Measurements from ENCODE around the gene FUT2.

FUT2 gene

DNA sequence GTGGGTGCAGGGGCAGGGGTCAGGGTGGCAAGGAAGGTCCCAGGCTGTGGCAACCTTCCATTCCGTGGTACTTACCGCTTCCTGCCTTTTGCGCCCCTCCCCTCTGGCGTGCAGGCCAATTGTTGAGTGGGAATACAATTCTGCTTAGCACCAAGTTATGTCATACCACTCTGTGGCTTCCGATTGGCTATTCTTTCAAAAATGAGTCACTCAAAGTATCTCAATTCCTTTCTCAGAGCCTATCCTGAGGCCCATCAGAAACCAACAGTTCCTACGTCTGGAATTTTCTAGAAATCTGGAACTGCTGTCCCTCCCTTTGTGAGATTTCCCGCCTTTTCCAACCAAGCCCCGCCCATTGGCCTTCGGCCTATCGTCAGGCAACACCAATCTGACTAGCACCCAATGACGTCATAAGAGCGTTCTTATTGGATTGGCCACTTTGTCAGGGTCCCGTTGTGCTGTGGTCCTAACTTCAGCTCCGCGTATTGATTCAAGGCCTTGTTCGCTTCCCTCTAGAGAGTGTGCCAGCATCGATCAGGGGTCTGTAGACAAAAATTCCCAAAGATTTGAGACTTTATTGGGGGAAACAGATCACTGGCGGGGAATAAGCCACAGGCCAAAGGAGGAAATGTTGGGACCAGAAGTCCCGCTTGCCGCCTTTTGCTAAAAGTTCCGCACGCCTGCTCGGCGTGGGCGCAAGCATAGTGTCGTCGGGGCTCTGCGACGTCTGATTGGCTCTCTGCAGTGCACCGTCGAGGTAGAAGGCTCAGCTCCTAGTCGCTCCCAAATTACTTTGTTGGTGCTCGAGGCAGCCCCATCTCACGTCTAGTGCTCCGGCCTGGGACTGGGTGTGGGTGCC is 34.7 kb upstream of the FUT2 start:
- in situ Hi-C loops (cut with HindIII; ENCODE audit: low pct_unique_long_range_greater_than_20kb, low sequenced_read_pairs), result no loop called here
- no peak for TF ChIP-seq JUND (IDR thresholded peaks at IDR 0.05; ENCODE audit: low read depth)

DNA sequence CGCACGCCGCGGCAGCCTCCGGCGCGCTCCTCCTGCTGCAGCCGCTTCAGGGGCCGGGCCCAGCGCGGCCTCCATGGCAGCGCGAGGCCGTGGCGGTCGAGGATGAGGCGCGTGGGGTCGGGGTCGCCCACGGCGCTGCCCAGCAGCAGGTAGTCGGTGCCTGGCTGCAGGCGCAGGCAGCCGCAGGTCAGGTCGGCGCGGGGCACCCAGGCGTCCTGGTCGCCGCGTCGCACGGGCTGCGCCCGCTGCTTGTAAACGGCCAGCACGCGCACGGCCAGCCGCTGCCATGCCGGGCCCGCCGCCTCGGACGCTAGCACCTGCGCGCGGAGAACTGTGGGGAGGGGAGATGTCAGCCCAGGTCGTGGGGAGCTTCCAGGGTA is 34.1 kb upstream of the FUT2 start:
- in situ Hi-C loops (cut with HindIII; ENCODE audit: low pct_unique_long_range_greater_than_20kb, low sequenced_read_pairs), result no loop called here

More for the DNA sequence above, 34.7 kb upstream of the FUT2 start:
- DNase-seq (ENCODE audit: low read depth in 1 of 2, low spot score in 1 of 2), result peak; percentile 89 to 91

GRCh38 chr19:48663667-48664066 is 32.1 kb upstream of the FUT2 start:
- no peak for TF ChIP-seq JUND (IDR thresholded peaks at IDR 0.05; ENCODE audit: low read depth)
- DNase-seq (ENCODE audit: low read depth in 1 of 2, low spot score in 1 of 2), result no peak
- in situ Hi-C loops (cut with HindIII; ENCODE audit: low pct_unique_long_range_greater_than_20kb, low sequenced_read_pairs), result no loop called here

More for the DNA sequence above, 34.1 kb upstream of the FUT2 start:
- DNase-seq (ENCODE audit: low read depth in 1 of 2, low spot score in 1 of 2), result no peak
- TF ChIP-seq JUND (IDR thresholded peaks at IDR 0.05; ENCODE audit: low read depth), result no peak

DNA sequence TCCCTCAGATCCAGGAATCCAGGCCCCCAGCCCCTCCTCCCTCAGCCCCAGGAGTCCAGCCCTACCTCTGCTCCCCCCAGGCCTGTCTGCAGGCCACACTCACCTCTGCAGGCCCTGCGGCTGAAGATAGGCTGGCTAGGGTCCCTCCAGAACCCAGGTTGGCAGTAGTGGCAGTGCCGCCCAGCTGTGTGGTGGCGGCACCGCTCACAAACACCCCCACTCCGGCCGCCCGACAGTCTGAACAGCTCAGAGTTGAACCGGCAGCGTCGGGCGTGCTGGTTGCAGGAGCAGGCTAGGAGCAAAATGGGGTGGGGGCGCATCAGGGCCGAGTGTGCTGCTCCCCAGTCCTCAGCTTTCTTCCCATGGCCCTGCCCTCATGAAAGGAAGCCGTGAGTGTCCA is 31.3 kb upstream of the FUT2 start:
- DNase-seq (ENCODE audit: low read depth in 1 of 2, low spot score in 1 of 2), result no peak
- in situ Hi-C loops (cut with HindIII; ENCODE audit: low pct_unique_long_range_greater_than_20kb, low sequenced_read_pairs), result no loop called here
- no peak for TF ChIP-seq JUND (IDR thresholded peaks at IDR 0.05; ENCODE audit: low read depth)

DNA sequence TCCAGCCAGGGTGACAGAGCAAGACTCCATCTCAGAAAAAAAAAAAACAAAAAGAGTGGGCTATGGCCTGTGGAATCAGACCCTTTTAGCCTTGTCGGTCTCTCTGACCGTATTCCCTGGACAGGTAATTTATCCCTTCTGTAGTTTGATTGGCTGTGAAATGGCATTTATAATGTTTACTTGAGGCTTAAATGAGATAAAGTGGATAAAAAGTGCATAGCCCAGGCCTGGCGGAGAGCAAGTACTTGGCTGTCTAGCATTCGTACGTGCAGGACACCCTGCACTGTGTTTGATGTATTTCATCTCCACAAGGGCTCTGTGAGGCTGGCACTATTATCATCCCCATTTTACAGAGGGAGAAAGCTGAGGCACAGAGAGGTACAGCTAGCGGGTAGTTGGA is 30.0 kb upstream of the FUT2 start:
- in situ Hi-C loops (cut with HindIII; ENCODE audit: low pct_unique_long_range_greater_than_20kb, low sequenced_read_pairs), result no loop called here
- peak; percentile 43 for DNase-seq (ENCODE audit: low read depth in 1 of 2, low spot score in 1 of 2)
- no peak for TF ChIP-seq JUND (IDR thresholded peaks at IDR 0.05; ENCODE audit: low read depth)

DNA sequence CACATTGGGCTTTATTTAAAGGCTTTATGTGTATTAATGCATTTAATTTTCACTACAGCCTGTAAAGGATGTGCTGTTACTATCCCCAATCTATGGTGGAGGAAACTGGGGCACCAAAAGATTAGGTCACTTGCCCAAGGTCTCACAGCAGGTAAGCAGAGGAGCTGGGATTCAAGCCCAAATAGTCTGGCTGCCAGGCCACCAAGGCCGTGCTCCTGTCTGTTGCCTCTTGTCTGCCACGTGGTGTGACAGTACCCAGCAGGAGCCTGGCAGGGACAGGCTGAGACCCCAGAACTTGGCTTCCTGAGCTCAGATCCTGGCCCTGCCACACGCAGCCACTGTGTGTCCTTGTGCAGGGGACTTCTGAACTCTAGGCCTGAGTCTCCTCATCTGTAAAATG is 27.4 kb upstream of the FUT2 start:
- in situ Hi-C loops (cut with HindIII; ENCODE audit: low pct_unique_long_range_greater_than_20kb, low sequenced_read_pairs), result no loop called here
- DNase-seq (ENCODE audit: low read depth in 1 of 2, low spot score in 1 of 2), result no peak
- no peak for TF ChIP-seq JUND (IDR thresholded peaks at IDR 0.05; ENCODE audit: low read depth)

DNA sequence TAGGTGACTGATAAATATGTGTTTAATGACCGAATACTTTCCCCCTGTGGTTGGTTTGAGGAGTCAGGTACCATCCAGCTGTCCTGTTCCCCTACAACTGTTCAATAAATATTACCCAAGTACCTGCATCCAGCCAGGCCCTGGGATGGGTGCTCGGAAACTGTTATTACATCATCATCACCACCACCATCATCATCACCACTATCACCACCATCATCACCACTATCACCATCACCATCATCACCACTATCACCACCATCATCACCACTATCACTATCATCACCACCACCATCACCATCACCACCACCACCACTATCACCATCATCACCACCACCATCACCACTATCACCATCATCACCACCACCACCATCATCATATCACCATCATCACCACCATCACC is 27.0 kb upstream of the FUT2 start:
- no peak for DNase-seq (ENCODE audit: low read depth in 1 of 2, low spot score in 1 of 2)
- TF ChIP-seq JUND (IDR thresholded peaks at IDR 0.05; ENCODE audit: low read depth), result no peak
- in situ Hi-C loops (cut with HindIII; ENCODE audit: low pct_unique_long_range_greater_than_20kb, low sequenced_read_pairs), result no loop called here

DNA sequence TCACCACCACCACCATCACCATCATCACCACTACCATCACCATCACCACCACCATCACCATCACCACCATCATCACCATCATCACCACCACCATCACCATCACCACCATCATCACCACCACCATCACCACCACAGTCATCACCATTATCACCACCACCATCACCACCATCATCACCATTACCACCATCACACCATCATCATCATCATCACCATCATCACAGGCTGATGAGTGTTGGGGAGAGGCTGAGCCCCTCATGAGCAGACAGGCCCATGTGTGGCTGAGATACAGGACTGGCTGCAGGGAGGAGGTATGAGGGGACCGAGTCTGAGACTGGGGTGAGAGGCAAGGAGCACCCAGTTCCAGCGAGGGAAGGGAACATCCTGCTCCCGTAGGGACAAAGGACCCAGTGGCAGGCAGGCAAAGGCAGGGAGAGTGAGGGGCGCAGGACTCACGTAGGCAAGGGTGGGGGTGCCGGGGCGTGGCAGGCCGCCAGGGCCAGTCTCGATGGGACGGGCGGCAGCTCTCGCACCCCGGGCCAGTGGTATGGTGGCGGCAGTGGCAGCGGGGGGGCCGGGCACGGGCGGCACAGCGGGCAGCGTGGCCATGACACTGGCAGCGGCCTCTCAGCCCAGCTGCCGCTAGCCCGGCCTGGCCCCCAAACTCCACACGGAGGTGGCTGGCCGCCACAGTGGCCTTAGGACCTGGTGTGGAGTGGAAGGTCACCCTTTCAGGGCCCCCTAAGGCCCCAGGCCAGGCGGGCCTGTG is 25.7 kb upstream of the FUT2 start:
- in situ Hi-C loops (cut with HindIII; ENCODE audit: low pct_unique_long_range_greater_than_20kb, low sequenced_read_pairs), result no loop called here
- no peak for TF ChIP-seq JUND (IDR thresholded peaks at IDR 0.05; ENCODE audit: low read depth)

GRCh38 chr19:48670699-48671445 is 24.9 kb upstream of the FUT2 start:
- no peak for DNase-seq (ENCODE audit: low read depth in 1 of 2, low spot score in 1 of 2)
- TF ChIP-seq JUND (IDR thresholded peaks at IDR 0.05; ENCODE audit: low read depth), result no peak
- in situ Hi-C loops (cut with HindIII; ENCODE audit: low pct_unique_long_range_greater_than_20kb, low sequenced_read_pairs), result no loop called here

More for the DNA sequence above, 25.7 kb upstream of the FUT2 start:
- no peak for DNase-seq (ENCODE audit: low read depth in 1 of 2, low spot score in 1 of 2)

GRCh38 chr19:48671446-48671995 is 24.2 kb upstream of the FUT2 start:
- no peak for TF ChIP-seq JUND (IDR thresholded peaks at IDR 0.05; ENCODE audit: low read depth)
- DNase-seq (ENCODE audit: low read depth in 1 of 2, low spot score in 1 of 2), result no peak
- in situ Hi-C loops (cut with HindIII; ENCODE audit: low pct_unique_long_range_greater_than_20kb, low sequenced_read_pairs), result no loop called here

GRCh38 chr19:48672994-48673393 is 22.8 kb upstream of the FUT2 start, which contains the start of gene NTN5:
Gene NTN5 (minus strand): TSS chr19:48673017. CDS start chr19:48670986, 2,031 bp downstream.
- no peak for DNase-seq (ENCODE audit: low read depth in 1 of 2, low spot score in 1 of 2)
- in situ Hi-C loops (cut with HindIII; ENCODE audit: low pct_unique_long_range_greater_than_20kb, low sequenced_read_pairs), result no loop called here
- no peak for TF ChIP-seq JUND (IDR thresholded peaks at IDR 0.05; ENCODE audit: low read depth)

DNA sequence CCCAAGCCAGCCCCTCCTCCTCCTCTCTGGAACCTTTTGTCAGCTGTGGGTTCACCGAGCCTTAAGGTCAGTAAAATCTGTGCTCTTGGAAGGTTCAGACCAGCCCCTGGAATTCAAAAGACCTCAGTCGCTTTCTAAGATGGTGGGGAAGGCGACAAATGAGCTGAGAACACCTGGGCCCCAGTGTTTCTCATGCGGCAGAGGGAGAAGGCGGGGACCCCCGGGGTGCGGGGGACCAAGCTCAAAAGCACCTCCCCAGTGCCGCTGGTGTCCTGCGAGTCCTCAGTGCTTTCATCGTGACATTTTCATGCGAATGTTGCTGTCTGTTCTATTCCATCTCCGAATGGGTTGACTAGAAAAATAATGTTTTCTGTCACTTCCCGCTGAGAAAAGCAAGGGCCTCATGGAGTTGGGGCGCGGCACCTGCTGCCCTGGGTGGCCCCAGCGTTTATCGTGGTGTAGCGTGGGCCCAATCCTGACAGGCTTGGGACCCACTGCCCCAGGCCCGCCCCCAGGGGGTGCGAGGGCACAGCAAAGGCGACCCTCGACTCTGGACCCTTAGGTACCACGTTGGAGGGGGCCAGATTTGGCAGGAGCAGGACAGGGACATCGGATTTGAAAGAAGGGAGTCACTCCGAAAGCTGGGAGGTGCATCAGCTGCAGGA is 22.2 kb upstream of the FUT2 start:
- in situ Hi-C loops (cut with HindIII; ENCODE audit: low pct_unique_long_range_greater_than_20kb, low sequenced_read_pairs), result no loop called here
- DNase-seq (ENCODE audit: low read depth in 1 of 2, low spot score in 1 of 2), result no peak
- TF ChIP-seq JUND (IDR thresholded peaks at IDR 0.05; ENCODE audit: low read depth), result no peak
